Stimulated activated CD8-positive, alpha-beta memory T cell treated with anti-CD3 and anti-CD28 coated beads, Interleukin-7, amount 100 ng/mL, for 4 hours (primary cell): ENCODE data around the gene ADAMTSL1.

Experiments
- DNase-seq, 2 donors: peaks; one replicate each; pipeline ENCODE4 v3.0.0-alpha.2; 2020; ENCODE audit warnings: low read depth in 2 of 2

ADAMTSL1 gene

DNA sequence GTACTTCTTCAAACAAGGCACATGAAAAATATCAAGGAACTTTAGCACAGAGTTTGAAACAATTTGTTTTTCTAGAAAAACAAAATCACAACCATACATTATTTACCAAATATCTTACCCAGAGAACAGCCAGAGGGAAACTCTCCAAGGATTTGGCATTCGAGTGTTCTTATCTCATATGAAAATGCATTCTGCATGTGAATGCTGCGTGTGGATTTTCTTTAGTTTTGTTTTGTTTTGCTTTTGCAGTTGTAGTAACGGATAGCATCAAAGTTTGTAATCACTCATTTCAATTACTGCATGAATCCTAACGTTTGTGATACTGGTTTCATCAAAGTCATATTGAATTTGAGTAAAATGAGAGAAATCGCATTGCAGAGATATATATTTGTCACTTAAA, 28.0 kb downstream of the ADAMTSL1 start:
- DNase-seq = no peak

GRCh38 chr9:18502546-18502945, 28.6 kb downstream of the ADAMTSL1 start:
- DNase-seq = no peak

DNA sequence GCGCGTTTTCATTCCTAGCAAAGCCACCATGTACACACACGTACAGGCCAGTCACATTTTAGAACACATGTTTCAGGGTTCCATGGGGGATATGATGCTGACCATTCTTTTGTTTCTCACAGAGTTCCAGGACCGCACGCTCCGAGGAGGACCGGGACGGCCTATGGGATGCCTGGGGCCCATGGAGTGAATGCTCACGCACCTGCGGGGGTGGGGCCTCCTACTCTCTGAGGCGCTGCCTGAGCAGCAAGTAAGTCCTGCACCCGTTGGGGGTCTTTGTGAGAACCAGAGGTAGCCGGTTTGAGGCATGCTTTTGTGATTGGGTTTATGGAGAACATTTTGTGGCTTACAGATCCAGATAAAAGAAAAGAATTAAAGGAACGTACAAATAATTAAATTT, 30.8 kb downstream of the ADAMTSL1 start:
- DNase-seq = no peak

- DNase-seq = no peak
Observed at GRCh38 chr9:18507151-18507550, 33.2 kb downstream of the ADAMTSL1 start.

DNA sequence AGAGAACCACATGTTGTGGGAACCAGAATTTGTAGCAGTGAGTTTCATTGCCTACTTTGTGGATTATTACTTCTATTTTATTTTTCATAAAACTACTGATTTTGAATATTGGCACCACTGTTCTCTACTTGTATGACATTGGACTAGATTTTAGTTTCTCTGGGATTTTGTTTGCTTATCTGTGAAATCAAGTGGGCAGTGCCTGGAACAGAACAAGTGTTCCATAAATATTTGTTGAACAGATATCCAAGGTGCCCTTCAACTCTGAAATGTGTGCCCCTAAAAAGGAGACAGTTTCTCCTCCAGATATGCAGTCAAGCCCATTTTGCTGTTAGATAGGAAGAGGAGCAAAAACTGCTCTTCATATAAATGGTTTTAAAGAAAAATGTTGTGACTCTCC, 42.6 kb downstream of the ADAMTSL1 start:
- DNase-seq = no peak

GRCh38 chr9:18516965-18517364, 43.0 kb downstream of the ADAMTSL1 start:
- DNase-seq = no peak

GRCh38 chr9:18520416-18521047, 46.6 kb downstream of the ADAMTSL1 start:
- no peak for DNase-seq

DNA sequence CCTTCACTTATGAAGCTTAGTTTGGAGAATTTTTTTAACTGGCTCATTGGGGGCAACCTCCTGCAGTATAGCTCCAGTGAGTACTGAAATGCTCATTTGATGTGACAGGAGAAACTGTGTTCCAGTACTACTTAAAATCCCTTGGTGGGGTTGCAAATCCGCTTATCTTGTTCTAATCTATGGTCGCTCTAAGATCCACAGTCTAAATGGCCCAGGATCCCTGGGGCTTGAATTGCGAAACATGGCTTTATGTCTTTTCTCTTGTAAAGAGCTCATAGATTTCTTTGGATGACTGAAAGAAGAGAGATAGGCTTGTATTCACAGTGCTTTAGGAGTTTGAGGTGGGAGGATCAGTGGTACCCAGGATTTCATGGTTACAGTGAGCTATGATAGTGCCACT, 52.7 kb downstream of the ADAMTSL1 start:
- DNase-seq = no peak

GRCh38 chr9:18531136-18532065, 57.4 kb downstream of the ADAMTSL1 start:
- DNase-seq = no peak

DNA sequence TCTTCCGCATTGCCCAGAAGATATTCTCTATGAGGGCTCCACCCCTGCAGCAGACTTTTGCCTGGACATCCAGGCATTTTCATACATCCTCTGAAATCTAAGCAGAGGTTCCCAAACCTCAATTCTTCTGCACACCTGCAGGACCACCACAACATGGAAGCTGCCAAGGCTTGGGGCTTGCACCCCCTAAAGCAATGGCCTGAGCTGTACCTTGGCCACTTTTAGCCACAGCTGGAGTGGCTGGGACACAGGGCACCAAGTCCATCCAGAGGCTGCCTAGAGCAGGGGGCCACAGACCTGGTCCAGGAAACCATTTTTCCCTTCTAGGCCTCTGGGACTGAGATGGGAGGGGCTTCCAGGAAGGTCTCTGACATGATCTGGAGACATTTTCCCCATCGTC, 60.7 kb downstream of the ADAMTSL1 start:
- DNase-seq = no peak

GRCh38 chr9:18536554-18536953, 62.6 kb downstream of the ADAMTSL1 start:
- no peak for DNase-seq

GRCh38 chr9:18539203-18539693, 65.3 kb downstream of the ADAMTSL1 start:
- no peak for DNase-seq

GRCh38 chr9:18542837-18543405, 69.0 kb downstream of the ADAMTSL1 start:
- no peak for DNase-seq

DNA sequence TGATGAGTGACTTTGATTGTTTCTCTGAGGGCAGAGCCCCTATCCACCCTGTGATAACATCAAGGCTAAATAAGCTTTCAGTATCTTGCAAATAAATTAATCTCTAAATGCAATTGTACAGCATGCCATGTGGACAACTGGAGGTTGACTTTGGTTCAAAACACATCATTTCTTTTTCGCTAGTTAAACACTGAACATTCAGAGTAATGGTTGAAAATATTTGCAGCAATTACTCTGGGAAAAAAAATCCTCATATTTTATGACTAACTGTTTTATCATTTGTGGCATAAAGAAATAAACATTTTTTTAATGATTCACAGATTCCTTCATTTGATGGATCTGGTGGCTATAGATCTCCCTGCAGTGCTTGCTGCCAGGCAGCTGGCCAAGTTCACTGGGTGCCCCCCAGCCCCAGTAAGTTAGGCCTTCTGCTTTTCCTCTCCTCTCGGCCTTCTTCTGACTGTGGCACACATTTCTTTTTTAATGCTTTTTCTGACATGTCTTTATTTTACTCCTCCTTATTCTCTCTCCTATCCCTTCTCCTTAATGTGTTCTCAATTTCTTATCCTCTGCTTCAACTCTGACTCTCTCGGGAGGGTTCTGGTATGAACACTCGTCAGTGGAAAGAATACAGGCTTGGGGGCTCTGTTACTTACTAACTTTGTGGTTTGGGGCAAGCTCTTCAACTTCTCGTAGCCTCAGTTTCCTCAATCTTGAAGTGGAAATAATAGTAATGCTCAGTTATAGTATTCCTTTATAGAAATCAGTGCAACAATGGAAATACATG, 69.6 kb downstream of the ADAMTSL1 start:
- no peak for DNase-seq

DNA sequence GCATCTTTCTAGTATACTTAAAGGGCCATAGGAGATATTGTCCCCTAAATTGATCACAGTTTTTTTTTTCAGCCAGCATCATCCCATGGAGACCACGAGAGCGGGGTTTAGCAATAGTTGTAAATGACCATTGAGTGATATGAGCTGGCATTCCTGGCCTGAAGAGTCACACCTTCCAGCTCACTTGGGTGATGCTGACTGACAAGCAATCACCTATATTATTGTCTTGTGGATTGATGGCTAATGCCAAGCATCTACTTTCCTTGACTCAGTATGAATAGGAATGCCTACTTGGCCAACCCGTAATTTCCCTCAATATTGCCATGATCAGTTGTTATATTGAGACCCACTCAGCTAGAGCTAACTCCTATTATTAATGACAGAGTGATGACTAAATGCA, 70.5 kb downstream of the ADAMTSL1 start:
- no peak for DNase-seq

GRCh38 chr9:18545636-18546360, 71.8 kb downstream of the ADAMTSL1 start:
- DNase-seq = no peak

DNA sequence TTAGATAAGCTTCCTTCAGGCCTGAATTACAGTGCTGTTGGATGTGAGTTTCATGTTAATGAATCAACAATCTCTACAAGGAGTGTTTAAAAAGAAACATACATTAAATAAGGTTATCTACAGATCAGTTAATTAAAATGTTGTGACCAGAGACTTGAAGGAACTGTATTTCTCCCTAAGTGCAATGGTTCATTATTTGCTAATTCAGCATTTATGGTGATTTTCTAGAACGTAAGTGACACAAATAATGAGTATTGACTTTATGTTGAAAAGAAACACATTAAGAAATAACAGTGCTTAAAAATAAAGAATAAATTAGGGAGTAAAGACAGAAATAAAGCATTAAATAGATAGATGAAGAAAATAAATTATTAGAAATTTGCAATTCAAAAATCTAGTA, 74.5 kb downstream of the ADAMTSL1 start:
- no peak for DNase-seq

DNA sequence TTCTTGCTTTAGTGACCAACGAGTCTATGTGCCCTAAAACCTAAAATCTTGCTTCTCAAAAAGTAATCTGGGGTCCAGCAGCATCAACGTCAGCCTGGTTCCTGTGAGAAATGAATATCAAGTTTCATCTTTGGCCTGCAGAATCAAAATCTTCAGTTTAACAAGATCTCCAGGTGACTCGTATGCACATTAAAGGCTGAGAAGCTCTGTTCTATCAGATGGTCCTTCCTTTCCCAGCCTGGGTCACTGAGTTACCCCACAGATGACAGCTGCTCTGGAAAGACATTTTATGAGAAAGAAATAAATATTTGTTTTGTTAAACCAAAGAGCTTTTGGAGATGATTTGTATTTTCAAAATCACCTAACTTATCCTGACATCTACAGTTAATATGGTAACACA, 75.8 kb downstream of the ADAMTSL1 start:
- DNase-seq = no peak

DNA sequence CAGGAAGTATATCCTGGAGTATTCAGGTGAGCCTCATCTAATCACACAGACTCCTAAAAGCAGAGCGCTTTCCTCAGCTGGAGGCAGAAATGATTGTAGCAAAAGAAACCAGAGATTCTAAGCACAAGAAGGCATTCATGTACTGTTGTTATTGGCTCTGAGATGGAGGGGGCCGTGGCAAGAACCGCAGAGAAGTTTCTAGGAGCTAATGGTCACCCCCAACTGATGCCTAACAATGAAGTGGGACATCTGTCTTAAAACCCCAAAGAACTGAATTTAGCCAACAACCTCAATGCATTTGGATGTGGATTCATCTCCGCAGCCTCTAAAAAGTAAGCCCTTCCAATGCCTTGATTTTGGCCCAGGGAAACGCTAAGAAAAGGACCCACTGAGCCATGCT, 76.3 kb downstream of the ADAMTSL1 start:
- no peak for DNase-seq

DNA sequence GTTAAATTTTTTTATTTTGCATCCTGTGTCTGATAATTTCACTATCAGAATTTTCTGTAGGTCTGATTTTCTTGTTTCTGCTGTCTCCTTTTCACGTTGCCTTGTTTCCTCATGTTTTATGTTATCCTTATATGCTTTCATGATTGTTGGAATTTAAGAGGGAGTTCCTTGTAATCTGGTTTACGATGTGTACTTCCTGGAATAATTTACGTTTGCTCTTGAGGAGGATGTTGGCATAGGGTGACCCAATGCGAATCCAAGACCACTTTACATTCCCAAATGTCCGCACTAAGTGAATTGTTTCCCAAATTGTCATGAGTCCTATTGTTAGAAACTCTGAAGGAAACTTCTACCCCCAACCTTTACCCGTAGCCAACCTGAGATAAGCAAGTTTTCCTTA, 80.3 kb downstream of the ADAMTSL1 start:
- DNase-seq = no peak
